Amniotic epithelial cell (primary cell): Measurements from ENCODE around the gene NUB1.

Experiments
- DNase-seq: peaks from one replicate; pipeline ENCODE4 v3.0.0-alpha.2; 2010; ENCODE audit warnings: low read depth

NUB1 gene

DNA sequence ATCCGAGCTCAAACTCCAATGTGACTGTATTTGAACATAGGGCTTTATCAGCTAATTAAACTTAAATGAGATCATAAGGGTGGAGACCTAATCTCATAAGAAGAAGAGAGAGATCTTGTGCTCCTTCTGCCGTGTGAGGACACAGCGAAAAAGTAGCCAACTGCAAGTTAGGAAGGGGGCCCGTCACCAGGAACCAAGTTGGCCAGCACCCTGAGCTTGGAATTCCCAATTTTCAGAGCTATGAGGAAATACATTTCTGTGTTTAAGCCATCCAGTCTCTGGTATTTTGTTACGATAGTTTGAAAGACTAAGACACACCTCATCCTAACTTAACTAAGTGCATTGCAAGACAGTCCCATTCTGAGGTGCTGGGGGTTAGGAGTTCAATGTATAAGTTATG lies 82.3 kb downstream of the NUB1 start:
- DNase-seq, result no peak

- DNase-seq, result peak; percentile 95
Observed at GRCh38 chr7:151424799-151425198, 83.2 kb downstream of the NUB1 start.

GRCh38 chr7:151425670-151426440 lies 84.2 kb downstream of the NUB1 start:
- peak; percentile 98 for DNase-seq

- peak; percentile 98 for DNase-seq
Observed at GRCh38 chr7:151426441-151426903, 84.9 kb downstream of the NUB1 start.

DNA sequence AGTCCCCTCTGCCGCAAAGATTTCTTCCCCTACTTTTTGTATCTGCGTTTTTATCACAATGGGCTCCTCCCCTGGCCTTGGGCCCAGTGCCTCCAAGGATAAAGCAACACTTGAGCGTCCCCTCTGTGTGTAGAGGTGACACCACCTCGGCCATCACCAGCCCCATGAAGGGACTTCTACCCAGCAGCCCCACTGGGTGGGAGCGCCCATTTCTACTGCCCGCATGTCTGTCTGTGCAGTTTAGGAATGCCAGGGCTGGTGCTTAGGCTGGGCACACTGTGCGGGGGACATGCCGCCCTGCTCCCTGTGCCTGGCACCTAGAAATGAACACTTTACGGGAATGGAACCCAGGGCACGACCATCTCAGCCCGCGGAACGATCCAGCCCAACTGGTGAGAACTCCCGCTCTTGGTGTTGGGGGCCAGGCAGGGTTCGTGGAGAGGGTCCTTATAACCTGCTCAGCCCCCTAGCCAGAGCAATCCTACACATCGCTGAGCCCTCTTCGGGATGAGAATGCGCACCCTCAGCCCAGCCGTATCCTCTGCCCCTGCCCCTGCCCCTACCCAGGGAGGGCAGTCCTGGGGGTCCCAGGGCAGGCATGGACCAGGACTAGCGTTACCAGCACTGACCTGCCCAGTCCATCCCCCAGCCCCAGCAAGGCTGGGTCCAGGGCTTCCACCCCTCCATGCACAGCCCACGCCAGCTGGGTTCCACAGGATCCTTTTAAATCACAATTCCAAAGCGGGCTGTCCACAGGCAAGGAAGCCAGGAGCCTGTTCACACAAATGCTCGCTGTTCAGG lies 85.5 kb downstream of the NUB1 start:
- no peak for DNase-seq

DNA sequence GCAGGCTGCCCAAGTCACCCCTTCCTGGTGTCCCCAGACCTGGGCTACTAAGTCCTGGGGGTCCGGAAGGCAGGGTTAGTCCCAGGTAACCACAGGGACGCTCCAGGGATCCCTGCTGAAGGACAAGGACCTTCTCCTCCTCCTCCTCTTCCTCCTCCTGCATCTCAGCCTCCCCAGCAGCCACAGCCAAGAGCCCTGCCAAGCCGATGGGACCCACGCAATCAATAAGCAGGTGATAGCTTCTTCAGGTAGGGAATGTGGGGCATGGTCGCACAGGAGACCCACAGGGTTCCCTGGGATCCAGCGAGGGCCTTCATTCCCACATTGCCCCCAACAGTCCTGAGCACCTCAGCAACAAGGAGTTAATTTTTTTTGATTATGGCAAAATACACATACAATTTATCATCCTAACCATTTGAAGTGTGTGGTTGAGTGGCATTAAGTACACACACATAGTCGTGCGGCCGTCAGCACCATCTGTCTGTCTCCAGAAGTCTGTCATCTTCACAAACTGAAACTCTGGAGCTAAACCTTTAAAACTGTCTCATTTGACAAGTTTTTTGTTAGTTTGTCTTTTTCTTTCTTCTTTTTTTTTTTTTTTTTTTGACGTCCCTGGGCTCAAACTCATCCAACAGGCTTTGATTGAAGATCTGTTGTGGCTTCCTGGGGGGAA lies 86.2 kb downstream of the NUB1 start:
- no peak for DNase-seq
